Osteocyte (in vitro differentiated cells): ENCODE data around the gene MADCAM1. TPM values are rescaled to one million over a fixed set of nuclear protein-coding genes. Genes with fewer than 3 reads are reported as not detected.

ENCODE experiments used
- DNase-seq: peaks from one replicate; pipeline ENCODE4 v3.0.0; 2021; ENCODE audit warnings: mixed read lengths; ENCODE audit not compliant: unreplicated experiment; ENCODE audit errors: extremely low spot score
- H3K27ac Mint-ChIP-seq: one replicate; pipeline ENCODE4 v1.8.0; 2021; ENCODE audit warnings: mild to moderate bottlenecking, mixed read lengths; ENCODE audit not compliant: unreplicated experiment
- H3K27me3 Mint-ChIP-seq: one replicate; pipeline ENCODE4 v1.8.0; 2021; ENCODE audit warnings: mixed read lengths; ENCODE audit not compliant: unreplicated experiment
- H3K36me3 Mint-ChIP-seq: one replicate; pipeline ENCODE4 v1.8.0; 2021; ENCODE audit warnings: mixed read lengths; ENCODE audit not compliant: unreplicated experiment
- H3K4me1 Mint-ChIP-seq: one replicate; pipeline ENCODE4 v1.8.0; 2021; ENCODE audit warnings: mixed read lengths; ENCODE audit not compliant: unreplicated experiment
- H3K4me3 Mint-ChIP-seq: one replicate; pipeline ENCODE4 v1.8.0; 2021; ENCODE audit warnings: mild to moderate bottlenecking, moderate library complexity, mixed read lengths; ENCODE audit not compliant: unreplicated experiment
- H3K9me3 Mint-ChIP-seq: one replicate; pipeline ENCODE4 v1.8.0; 2021; ENCODE audit warnings: mixed read lengths; ENCODE audit not compliant: unreplicated experiment
- CTCF ChIP-seq: fragments of 200-600 bp; sonication (generic); IDR thresholded peaks from 2 replicates; pipeline ENCODE4 v1.5.0; 2021; ENCODE audit warnings: antibody characterized with exemption, mild to moderate bottlenecking, moderate library complexity
- total RNA-seq: library from RNA; stranded (reverse); gene quantifications from 2 replicates; pipeline ENCODE4 v1.2.1, GENCODE V29; 2021

The MADCAM1 gene
- total RNA-seq, 1 donor from 2014 or later, result 1.3 TPM

- Mint-ChIP-seq H3K4me3 (no peak overlapping the region), H3K9me3 (no peaks in the 10 kb centered on the region), H3K36me3 (no peaks in the 10 kb centered on the region), H3K4me1 (peaks cover 4% of the 10 kb centered on the region), H3K27ac (no peak overlapping the region), H3K27me3 (no peaks in the 10 kb centered on the region)
- no peak for TF ChIP-seq CTCF
- DNase-seq, result no peak
Measured at GRCh38 chr19:518598-519231, 22.4 kb downstream of the MADCAM1 start.

GRCh38 chr19:519449-519865 lies 23.2 kb downstream of the MADCAM1 start:
- peaks cover 9% of the 10 kb centered on the region for H3K4me1 Mint-ChIP-seq
- no peaks in the 10 kb centered on the region for H3K9me3 Mint-ChIP-seq
- no peak overlapping the region for H3K4me3 Mint-ChIP-seq
- no peak overlapping the region for H3K27ac Mint-ChIP-seq
- H3K36me3 Mint-ChIP-seq, result no peaks in the 10 kb centered on the region
- TF ChIP-seq CTCF, result no peak
- no peak for DNase-seq
- H3K27me3 Mint-ChIP-seq, result no peaks in the 10 kb centered on the region

GRCh38 chr19:522726-523125 lies 26.4 kb downstream of the MADCAM1 start:
- Mint-ChIP-seq H3K4me3 (no peak overlapping the region), H3K9me3 (no peaks in the 10 kb centered on the region), H3K27ac (no peak overlapping the region), H3K4me1 (peaks cover 8% of the 10 kb centered on the region), H3K36me3 (no peaks in the 10 kb centered on the region), H3K27me3 (no peaks in the 10 kb centered on the region)
- DNase-seq, result no peak
- no peak for TF ChIP-seq CTCF

- Mint-ChIP-seq H3K27ac (peak overlapping the region; percentile 50), H3K36me3 (no peaks in the 10 kb centered on the region), H3K9me3 (no peaks in the 10 kb centered on the region), H3K4me3 (no peak overlapping the region), H3K4me1 (peaks cover 8% of the 10 kb centered on the region), H3K27me3 (no peaks in the 10 kb centered on the region)
- no peak for DNase-seq
- no peak for TF ChIP-seq CTCF
Measured at GRCh38 chr19:524062-524674, 27.9 kb downstream of the MADCAM1 start.

- no peaks in the 10 kb centered on the region for H3K27me3 Mint-ChIP-seq
- no peak overlapping the region for H3K4me3 Mint-ChIP-seq
Measured at GRCh38 chr19:525029-525428, 28.7 kb downstream of the MADCAM1 start.

More at GRCh38 chr19:525029-525428, 28.7 kb downstream of the MADCAM1 start:
- H3K4me1 Mint-ChIP-seq, result peaks cover 8% of the 10 kb centered on the region
- no peak for DNase-seq
- no peaks in the 10 kb centered on the region for H3K9me3 Mint-ChIP-seq
- H3K36me3 Mint-ChIP-seq, result no peaks in the 10 kb centered on the region
- no peak overlapping the region for H3K27ac Mint-ChIP-seq
- no peak for TF ChIP-seq CTCF
